PC-3 (cell line): ENCODE results near the gene ZYX. TPM values are rescaled to one million over a fixed set of nuclear protein-coding genes. Genes with fewer than 3 reads are reported as not detected.
"Not testable (repeated sequence)": the region's sequence is repeated elsewhere in the genome, so short reads cannot be mapped to it uniquely, and the experiment has no call there.

Source experiments
- ATAC-seq: fragments of 200-7000 bp; cut with Tn5 transposase; 2 replicates; pipeline ENCODE4 v1.9.1; 2020; ENCODE audit warnings: mild to moderate bottlenecking, moderate library complexity
- BruUV-seq: library from RNA; stranded (reverse); fragments of 400-500 nt; replicated peaks from 2 replicates; lab custom pipeline; 2021; lab: Mats Ljungman, UMichigan
- CTCF ChIA-PET: fragments of 300-600 bp; sonication (Branson Sonifier 250); formaldehyde crosslinking; loops from one replicate; lab custom pipeline; 2022; ENCODE audit warnings: antibody characterized with exemption; lab: Charles Lee
- POLR2A ChIA-PET: fragments of 300-600 bp; sonication (Branson Sonifier 250); formaldehyde crosslinking; loops from one replicate; lab custom pipeline; 2022; ENCODE audit warnings: antibody characterized with exemption; ENCODE audit not compliant: unreplicated experiment; lab: Charles Lee
- DNase-seq: peaks from one replicate; pipeline ENCODE4 v3.0.0-alpha.2; 2015
- H2AFZ ChIP-seq: fragments of 300-600 bp; sonication (generic); 2 replicates; pipeline ENCODE4 v1.6.0; 2016; ENCODE audit warnings: antibody characterized with exemption, low read length
- H3F3A ChIP-seq: fragments of 300-600 bp; sonication (generic); one replicate; pipeline ENCODE4 v1.6.0; 2017; ENCODE audit warnings: antibody characterized with exemption, low read length, control low read depth, mild to moderate bottlenecking; ENCODE audit not compliant: unreplicated experiment
- H3K27ac ChIP-seq: fragments of 300-600 bp; sonication (generic); 2 replicates; pipeline ENCODE4 v1.5.1; 2016; ENCODE audit warnings: mild to moderate bottlenecking, low read length
- H3K27me3 ChIP-seq: fragments of 300-600 bp; sonication (generic); 2 replicates; pipeline ENCODE4 v1.6.1; 2016; ENCODE audit warnings: low read length, mixed read lengths
- H3K36me3 ChIP-seq: fragments of 300-600 bp; sonication (generic); 2 replicates; pipeline ENCODE4 v1.6.1; 2016; ENCODE audit warnings: low read depth, mixed run types, low read length, mixed read lengths
- H3K4me1 ChIP-seq: fragments of 300-600 bp; sonication (generic); 2 replicates; pipeline ENCODE4 v1.5.1; 2016; ENCODE audit warnings: low read length; ENCODE audit not compliant: insufficient read depth
- H3K4me2 ChIP-seq: fragments of 300-600 bp; sonication (generic); 2 replicates; pipeline ENCODE4 v1.6.0; 2016; ENCODE audit warnings: low read length
- H3K4me3 ChIP-seq: fragments of 300-600 bp; sonication (generic); 2 replicates; pipeline ENCODE4 v1.5.1; 2016; ENCODE audit warnings: mild to moderate bottlenecking, low read length, mixed read lengths
- H3K79me2 ChIP-seq: fragments of 300-600 bp; sonication (generic); 2 replicates; pipeline ENCODE4 v1.6.1; 2017; ENCODE audit warnings: low read length, mixed read lengths
- H3K9ac ChIP-seq: fragments of 300-600 bp; sonication (generic); 2 replicates; pipeline ENCODE4 v1.6.0; 2016; ENCODE audit warnings: mild to moderate bottlenecking, low read length
- H3K9me2 ChIP-seq: fragments of 300-600 bp; sonication (generic); replicated peaks from 2 replicates; pipeline ENCODE4 v1.6.1; 2016; ENCODE audit warnings: mixed run types, low read length, mixed read lengths
- H3K9me3 ChIP-seq: fragments of 300-600 bp; sonication (generic); 2 replicates; pipeline ENCODE4 v1.6.1; 2016; ENCODE audit warnings: low read length, mixed read lengths
- H4K20me1 ChIP-seq: fragments of 300-600 bp; sonication (generic); 2 replicates; pipeline ENCODE4 v1.6.1; 2016; ENCODE audit warnings: low read length, mixed read lengths
- CTCF ChIP-seq: fragments of 300-600 bp; sonication (generic); conservative IDR thresholded peaks from 2 replicates; pipeline ENCODE4 v1.5.1; 2017; ENCODE audit warnings: antibody characterized with exemption, low read depth, mild to moderate bottlenecking, low read length
- EZH2 ChIP-seq: fragments of 300-600 bp; sonication (generic); IDR thresholded peaks from one replicate; pipeline ENCODE4 v1.6.1; 2017; ENCODE audit warnings: antibody characterized with exemption, mild to moderate bottlenecking, low read length; ENCODE audit not compliant: unreplicated experiment
- EZH2phosphoT487 ChIP-seq: fragments of 300-600 bp; sonication (generic); IDR thresholded peaks from 2 replicates; pipeline ENCODE4 v1.6.1; 2018; ENCODE audit warnings: mild to moderate bottlenecking, antibody characterized with exemption, low read length, borderline replicate concordance
- intact Hi-C: fragments of 100-400 bp; cut with micrococcal nuclease; formaldehyde crosslinking; loops from 2 replicates; pipeline ENCODE4 v1.9.0; 2023
- total RNA-seq: library from RNA; depleted of rRNA; stranded (reverse); fragments of >200 nt; gene quantifications from 2 replicates; pipeline ENCODE4 v1.2.3, GENCODE V29; 2014

ZYX gene
- total RNA-seq, 1 experiment from 2014 or later: 108 TPM

DNA sequence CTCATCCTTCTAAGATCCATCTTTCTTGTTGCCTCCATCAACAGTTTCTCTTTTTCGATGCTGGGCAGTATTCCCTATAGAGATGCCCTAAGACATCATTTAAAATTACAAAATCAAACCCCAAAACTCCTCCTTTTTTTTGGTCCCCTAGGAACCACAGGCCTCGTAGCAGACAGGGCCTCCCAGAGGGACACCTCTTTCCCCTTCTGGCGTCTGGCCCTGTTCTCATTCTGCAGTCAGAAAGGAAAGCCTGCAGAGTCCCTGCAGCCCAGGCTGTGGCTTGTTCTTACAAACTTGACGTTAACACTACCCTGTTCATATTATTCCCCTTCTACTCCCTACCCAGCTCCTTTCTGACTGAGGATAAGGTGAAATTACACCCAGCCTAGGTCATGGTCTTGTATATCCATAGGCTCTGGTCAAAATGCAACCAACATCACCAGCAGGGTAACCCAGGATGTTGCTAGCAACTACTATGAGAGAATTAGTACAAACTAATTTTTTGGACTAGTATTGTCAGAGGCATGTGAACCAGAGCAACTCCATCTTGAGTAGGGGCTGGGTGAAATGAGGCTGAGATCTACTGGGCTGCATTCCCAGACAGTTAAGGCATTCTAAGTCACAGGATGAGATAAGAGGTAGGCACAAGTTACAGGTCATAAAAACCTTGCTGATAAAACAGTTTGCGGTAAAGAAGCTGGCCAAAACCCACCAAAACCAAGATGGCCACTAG, 31.0 kb downstream of the ZYX start:
- CTCF ChIA-PET: no interaction called here

DNA sequence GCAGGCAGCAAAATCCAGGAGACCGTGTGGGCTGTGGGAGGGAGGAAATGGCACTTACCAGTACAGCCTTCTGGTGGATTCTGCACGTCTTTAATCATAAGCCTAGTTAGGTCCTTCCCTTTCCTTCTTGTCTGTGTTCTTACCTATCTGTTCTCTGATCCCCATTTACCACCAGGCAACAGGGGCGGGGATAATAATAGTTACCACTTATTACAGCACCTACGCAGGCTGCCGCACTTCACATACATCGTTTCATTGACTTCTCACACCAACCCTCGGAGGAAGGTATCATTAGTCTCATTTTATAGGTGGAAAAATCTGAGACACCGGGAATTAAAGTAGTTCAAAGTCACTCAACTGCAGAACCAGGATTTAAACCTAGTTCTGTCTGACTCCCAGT, 32.0 kb downstream of the ZYX start:
- H2AFZ ChIP-seq: no peak overlapping the region
- no peaks in the 10 kb centered on the region for H3K27me3 ChIP-seq
- ChIA-PET CTCF (no interaction called here), POLR2A (no interaction called here)
- H3F3A ChIP-seq: no peaks in the 10 kb centered on the region
- no peaks in the 10 kb centered on the region for H3K36me3 ChIP-seq
- H3K79me2 ChIP-seq: peaks cover 2% of the 10 kb centered on the region
- TF ChIP-seq CTCF (no peak), EZH2 (no peak), EZH2phosphoT487 (no peak)
- no peak overlapping the region for H3K9ac ChIP-seq
- intact Hi-C loops: loop anchor here (10.0 kb wide), 1 partner anchor 408 kb away; no protein-coding TSS in a partner anchor
- peaks cover 33% of the 10 kb centered on the region for H3K4me1 ChIP-seq
- ATAC-seq: no peak
- no peak overlapping the region for H3K4me2 ChIP-seq
- no peaks in the 10 kb centered on the region for H3K9me2 ChIP-seq
- no peaks in the 10 kb centered on the region for H4K20me1 ChIP-seq
- no peak overlapping the region for H3K4me3 ChIP-seq
- BruUV-seq: no TSS peak
- no peak for DNase-seq
- no peak overlapping the region for H3K27ac ChIP-seq
- no peaks in the 10 kb centered on the region for H3K9me3 ChIP-seq

More for the DNA sequence above, 31.0 kb downstream of the ZYX start:
- BruUV-seq: no TSS peak
- ATAC-seq (no peak), DNase-seq (no peak)
- no peaks in the 10 kb centered on the region for H3K36me3 ChIP-seq
- no peaks in the 10 kb centered on the region for H3K27me3 ChIP-seq
- POLR2A ChIA-PET: interaction anchor here (0.5 kb wide), 1 partner anchor 123 kb away, joined by 34 read pairs; no protein-coding TSS in a partner anchor
- H3K27ac ChIP-seq: no peak overlapping the region
- no peaks in the 10 kb centered on the region for H3K9me2 ChIP-seq
- H3K4me1 ChIP-seq: peaks cover 38% of the 10 kb centered on the region
- no peaks in the 10 kb centered on the region for H3K9me3 ChIP-seq
- H3K4me2 ChIP-seq: no peak overlapping the region
- intact Hi-C loops: loop anchor here (10.0 kb wide), 1 partner anchor 407 kb away; no protein-coding TSS in a partner anchor
- no peaks in the 10 kb centered on the region for H3F3A ChIP-seq
- H4K20me1 ChIP-seq: no peaks in the 10 kb centered on the region
- no peak overlapping the region for H3K4me3 ChIP-seq
- H3K9ac ChIP-seq: no peak overlapping the region
- H3K79me2 ChIP-seq: peaks cover 9% of the 10 kb centered on the region
- TF ChIP-seq CTCF: no peak
- TF ChIP-seq EZH2phosphoT487: no peak
- TF ChIP-seq EZH2: no peak
- H2AFZ ChIP-seq: no peak overlapping the region

DNA sequence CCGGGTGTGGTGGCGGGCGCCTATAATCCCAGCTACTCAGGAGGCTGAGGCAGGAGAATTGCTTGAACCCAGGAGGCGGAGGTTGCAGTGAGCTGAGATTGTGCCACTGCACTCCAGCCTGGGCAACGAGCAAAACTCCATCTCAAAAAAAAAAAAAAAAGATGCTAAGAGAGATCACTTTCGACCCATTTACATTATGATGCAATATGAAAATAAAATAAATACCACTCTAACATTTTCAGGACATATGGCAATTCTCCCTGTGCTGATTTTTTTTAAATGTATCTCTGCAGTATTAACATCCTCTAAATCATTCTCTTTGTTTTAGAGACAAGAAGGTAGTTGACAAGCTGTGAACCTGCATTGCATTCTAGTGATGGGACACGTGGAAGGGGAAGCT, 34.1 kb downstream of the ZYX start:
- H3K9me3 ChIP-seq, H4K20me1 ChIP-seq, H3K36me3 ChIP-seq, DNase-seq, H3K27me3 ChIP-seq, ATAC-seq, H3K79me2 ChIP-seq, CTCF ChIA-PET, H3K9me2 ChIP-seq, H3F3A ChIP-seq: not testable (repeated sequence)
- BruUV-seq: TSS peak; percentile 91
- Histone ChIP-seq H3K9ac (peak overlapping the region; percentile 5; the same call in 1 of the 2 replicates), H3K4me3 (peak overlapping the region; percentile 56; the same call in 1 of the 2 replicates), H3K27ac (peak overlapping the region; percentile 89), H3K4me1 (peaks cover 32% of the 10 kb centered on the region), H3K4me2 (peak overlapping the region; percentile 85), H2AFZ (peak overlapping the region; percentile 62; the same call in 1 of the 2 replicates)
- intact Hi-C loops: loop anchor here (2.0 to 10.0 kb wide), 4 partner anchors 33 to 410 kb away; partner anchors contain the start of gene ZYX
- POLR2A ChIA-PET: interaction anchor here (0.6 kb wide), 1 partner anchor 16 kb away, joined by 3 read pairs; no protein-coding TSS in a partner anchor
